NCI-H2171 (cell line): Measurements from ENCODE around the gene INSL3.
A peak's percentile ranks its signal among the peaks of the same experiment; 100 is the strongest.
"Not testable (repeated sequence)": the region's sequence is repeated elsewhere in the genome, so short reads cannot be mapped to it uniquely, and the experiment has no call there.

ENCODE experiments used
- DNase-seq: peaks from one replicate; lab custom pipeline; 2025; lab: John Stamatoyannopoulos, UW

The INSL3 gene

GRCh38 chr19:17812099-17812498 lies 9.2 kb downstream of the INSL3 start:
- DNase-seq, result no peak

- no peak for DNase-seq
Measured at GRCh38 chr19:17811681-17812080, 9.6 kb downstream of the INSL3 start.

- no peak for DNase-seq
Measured at GRCh38 chr19:17811103-17811502, 10.2 kb downstream of the INSL3 start.

DNA sequence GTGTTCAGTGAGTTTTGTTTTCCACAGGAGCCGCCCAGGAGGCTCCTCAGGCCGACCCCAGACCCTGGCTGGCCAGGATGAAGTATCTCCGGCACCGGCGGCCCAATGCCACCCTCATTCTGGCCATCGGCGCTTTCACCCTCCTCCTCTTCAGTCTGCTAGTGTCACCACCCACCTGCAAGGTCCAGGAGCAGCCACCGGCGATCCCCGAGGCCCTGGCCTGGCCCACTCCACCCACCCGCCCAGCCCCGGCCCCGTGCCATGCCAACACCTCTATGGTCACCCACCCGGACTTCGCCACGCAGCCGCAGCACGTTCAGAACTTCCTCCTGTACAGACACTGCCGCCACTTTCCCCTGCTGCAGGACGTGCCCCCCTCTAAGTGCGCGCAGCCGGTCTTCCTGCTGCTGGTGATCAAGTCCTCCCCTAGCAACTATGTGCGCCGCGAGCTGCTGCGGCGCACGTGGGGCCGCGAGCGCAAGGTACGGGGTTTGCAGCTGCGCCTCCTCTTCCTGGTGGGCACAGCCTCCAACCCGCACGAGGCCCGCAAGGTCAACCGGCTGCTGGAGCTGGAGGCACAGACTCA lies 13.5 kb downstream of the INSL3 start:
- no peak for DNase-seq

DNA sequence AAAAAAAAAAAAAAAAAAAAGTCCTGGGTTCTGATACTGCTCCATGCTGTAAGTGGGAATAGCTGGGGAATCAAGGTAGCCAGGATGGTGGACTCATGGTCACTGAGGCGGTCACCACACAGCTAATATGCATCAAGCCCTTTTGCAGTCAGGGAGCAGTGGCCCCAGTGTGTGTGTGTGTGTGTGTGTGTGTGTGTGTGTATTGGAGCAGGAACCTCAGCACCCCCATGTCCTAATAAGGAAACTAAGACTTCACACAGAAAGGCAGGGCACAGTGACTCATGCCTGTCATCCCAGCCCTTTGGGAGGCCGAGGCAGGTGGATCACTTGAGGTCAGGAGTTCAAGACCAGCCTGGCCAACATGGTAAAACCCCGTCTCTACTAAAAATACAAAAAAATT lies 14.4 kb downstream of the INSL3 start:
- DNase-seq, result no peak

DNA sequence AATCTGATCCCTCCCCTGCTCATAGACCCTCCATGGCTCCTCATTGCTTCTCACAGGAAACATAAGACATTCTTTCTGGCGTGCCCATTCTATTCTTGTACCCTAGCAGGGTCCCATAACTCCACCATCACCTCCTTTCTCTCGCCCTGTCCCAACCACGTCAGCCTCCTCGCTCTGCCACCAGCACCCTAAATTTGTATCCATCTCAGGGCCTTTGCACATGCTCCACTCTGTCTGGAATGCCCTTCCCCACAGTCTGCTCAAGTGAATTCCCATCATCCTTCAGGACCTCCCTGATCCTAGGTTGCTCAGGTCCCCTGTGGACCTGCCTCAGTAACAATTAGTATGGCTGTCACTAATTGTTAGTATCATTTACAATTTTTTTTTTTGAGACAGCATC lies 15.9 kb downstream of the INSL3 start:
- no peak for DNase-seq

DNA sequence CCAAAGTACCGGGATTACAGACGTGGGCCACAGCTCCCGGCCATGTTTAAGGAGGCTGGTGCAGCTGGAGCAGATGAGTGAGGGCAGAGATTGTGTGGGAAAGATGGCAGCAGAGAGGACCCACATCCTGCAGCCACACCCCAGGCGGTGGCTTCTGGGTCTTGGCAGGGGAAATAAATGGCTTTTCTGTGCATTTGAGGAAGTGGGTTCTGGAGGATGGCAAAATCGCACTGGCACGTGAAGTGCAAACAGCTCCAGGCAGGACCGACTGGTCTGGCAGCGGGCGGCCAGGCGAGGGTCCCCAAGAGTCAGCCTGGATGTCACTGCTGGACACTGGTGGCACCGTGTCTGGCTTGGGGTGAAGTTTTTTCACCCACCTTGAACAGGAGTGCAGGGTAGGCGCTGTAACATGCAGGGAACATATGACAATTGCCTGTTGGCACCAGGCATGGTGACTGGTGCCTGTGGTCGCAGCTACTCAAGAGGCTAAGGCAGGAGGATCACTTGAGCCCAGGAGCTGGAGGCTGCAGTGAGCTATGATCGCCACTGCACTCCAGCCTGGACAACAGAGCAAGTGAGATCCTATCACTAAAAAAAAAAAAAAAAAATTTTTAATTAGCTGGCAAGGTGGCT lies 17.9 kb downstream of the INSL3 start:
- DNase-seq, result no peak

DNA sequence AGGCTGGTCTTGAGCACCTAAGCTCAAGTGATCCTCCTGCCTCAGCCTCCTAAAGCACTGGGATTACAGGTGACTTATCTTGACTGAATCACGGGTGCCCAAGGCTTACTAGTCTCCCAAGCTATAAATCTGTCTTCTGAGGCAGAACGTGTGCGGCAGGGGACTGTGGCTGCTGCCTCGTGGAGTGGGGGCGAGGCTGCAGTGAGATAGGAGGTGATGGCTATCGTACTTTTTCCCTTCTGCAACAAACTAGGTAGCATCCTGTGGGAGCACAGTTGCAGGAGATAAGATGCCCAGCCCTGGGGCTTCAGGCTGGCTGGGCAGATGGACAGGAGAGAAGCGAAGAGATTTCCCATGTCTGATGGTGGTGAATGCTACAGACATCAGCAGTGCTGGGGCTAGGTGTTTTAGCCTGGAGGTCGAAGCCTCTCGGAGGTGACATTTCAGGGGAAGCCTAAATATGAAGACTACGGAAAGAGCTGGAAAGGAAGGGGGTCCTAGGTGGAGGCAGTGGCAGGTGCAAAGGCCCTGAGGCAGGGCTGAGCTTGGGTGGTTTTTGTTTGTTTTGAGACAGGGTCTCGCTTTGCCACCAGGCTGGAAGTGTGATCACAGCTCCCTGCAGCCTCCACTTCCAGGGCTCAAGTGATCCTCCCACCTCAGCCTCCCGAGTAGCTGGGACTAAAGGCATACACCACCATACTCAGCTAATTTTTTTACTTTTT lies 19.0 kb downstream of the INSL3 start:
- no peak for DNase-seq

- not testable (repeated sequence) for DNase-seq
Measured at GRCh38 chr19:17798599-17798998, 22.7 kb downstream of the INSL3 start.

DNA sequence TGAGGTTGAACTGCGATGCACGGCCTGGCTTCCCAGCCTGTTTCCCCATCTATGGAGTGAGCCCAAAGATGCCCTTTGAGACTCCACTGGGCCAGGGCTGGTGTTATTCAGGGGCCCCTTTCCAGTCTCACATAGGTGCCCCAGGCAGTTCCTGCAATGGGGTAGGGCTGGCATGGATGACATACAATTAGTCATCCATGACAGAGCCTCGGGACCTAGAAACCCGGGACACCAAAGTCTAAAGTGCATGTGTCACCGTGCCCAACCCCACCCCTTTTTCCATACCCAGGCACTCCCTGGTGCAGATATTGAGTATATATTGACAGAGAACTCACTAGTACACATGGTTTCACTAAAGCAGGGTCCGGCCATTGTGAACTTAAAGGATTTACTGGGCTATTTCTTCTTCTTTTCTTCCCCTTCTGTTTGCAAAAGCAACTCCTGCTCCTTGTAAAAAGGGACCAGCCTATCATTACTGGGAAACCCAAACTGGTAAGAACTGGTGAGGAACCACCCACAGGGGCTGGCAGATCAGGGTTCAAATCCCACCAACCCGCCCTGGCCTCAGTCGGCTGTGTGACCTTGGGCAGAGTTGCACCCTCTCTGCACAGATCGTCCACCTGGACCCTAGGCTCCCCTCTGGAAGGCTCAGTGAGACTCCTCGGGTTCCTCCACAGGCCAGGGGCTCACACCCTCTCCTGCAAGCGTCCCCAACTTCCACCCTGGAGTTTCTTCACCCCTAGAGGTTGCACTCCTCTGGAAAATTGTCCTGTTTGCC lies 23.7 kb downstream of the INSL3 start:
- no peak for DNase-seq

DNA sequence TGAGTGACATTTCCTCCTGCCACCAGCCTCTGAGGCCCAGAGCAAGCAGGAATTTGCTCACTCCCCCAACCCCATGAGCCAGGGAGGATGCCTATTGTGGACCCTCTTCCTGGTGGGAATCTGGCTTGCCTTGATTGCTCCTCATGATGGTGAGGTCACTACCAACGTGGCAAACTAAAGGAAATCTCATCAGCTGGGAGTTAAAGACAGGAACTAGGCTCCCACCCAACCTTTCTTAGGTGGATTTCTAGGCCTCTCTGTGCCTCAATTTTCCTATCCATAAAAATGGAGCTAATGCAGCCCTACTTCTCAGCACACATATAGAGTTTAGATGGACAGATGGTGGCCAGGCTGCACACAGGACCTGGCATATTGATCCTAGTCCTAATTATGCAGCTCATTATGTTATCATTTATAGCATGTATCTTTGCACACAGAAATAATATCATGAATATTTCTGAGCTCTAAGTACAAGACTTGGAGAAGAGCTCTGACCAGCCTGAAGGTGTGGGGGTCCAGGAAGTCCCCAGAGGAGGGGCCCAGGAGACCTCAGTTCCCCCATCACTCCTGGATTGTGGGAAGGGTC lies 24.4 kb downstream of the INSL3 start:
- no peak for DNase-seq

DNA sequence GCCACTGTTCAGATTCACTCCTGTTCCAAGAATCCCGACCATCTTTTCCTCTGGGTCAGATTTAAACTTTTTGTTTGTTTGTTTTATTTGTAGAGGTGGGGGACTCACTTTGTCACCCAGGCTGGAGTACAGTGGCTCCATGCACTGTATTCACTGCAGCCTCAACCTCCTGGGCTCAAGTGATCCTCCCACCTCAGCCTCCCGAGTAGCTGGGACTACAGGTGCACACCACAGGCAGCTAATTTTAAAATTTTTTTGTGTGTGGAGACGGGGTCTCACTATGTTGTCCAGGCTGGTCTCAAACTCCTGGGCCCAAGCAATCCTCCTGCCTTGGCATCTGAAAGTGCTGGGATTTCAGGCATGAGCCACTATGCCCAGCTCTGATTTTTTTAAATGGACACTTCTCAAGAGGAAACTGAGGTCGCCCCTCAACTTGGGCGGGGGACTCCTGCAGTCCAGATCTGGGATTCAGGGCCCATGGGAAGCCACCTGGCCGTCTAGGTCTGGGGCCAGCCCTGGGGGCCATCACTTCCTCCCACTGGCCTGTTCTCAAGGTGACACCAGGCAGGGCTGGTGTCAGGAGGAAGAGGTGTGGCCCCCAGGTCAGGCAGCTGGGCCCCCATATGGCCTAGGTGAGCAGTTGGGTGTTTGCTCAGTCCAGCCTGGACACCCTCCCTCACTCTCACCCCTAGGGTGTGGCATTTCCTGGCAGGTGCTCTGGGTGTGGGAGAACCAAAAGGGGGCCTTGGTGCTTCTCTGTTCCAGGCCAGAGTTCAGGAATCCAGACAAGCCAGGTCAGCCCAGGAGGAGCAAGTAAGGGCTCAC lies 25.1 kb downstream of the INSL3 start:
- DNase-seq, result no peak

DNA sequence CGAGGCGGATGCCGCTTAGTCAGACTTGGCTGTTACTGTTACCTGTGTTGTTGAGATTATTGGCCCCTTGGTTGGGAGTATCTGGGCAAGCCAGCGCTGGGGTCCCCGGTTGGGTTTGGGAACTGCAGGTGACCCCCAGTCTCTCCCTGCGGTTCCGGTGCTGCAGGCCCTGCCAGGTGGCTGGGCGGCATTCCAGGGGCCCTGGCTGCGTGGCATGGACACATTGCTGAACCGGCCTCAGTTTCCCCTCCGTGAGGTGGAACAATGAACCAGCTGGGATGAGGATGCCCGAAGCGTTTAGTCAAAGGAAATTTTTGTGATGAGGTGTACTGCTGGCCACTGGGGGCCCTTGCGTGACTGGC lies 25.8 kb downstream of the INSL3 start:
- no peak for DNase-seq

- peak; percentile 62 for DNase-seq
Measured at GRCh38 chr19:17794731-17795494, 26.4 kb downstream of the INSL3 start, which contains the start of gene B3GNT3. Gene B3GNT3, plus strand, starts transcription at chr19:17795138. Its CDS starts 12,670 bp downstream, at chr19:17807808.

DNA sequence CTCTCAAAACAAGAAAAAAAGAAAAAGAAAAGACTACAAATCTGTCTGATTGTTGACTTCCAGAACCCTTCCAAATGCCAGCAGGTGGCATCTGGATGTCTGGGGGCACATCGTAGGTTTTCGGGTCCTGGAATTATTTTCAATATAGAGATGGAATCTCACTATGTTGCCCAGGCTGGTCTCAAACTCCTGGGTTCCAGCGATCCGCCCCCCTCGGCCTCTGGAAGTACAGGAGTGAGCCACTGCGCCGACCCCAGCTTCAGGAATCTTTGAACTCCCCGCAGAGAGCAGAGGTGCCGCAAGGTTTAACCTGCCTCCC lies 26.9 kb downstream of the INSL3 start:
- DNase-seq, result no peak

- DNase-seq, result no peak
Measured at GRCh38 chr19:17790059-17790780, 31.1 kb downstream of the INSL3 start.

DNA sequence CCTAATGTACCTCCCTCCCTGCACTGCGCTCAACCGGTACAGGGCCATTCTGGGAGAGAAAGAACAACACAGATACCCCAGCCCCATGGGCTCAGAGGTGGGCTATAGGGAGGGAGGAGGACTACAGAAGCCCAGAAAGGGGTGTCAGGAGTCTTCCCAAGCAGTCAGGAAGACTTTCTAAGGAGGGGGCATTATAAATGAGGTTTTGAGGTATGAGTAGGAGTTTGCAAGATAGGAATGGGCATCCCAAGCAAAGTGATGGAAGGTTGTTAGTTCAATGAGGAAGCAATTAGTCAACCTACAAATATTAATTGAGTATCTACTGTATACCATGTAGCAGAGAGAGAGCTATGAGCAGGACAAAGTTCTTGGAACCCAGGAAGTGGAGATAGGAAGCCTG lies 32.7 kb downstream of the INSL3 start:
- DNase-seq, result no peak

DNA sequence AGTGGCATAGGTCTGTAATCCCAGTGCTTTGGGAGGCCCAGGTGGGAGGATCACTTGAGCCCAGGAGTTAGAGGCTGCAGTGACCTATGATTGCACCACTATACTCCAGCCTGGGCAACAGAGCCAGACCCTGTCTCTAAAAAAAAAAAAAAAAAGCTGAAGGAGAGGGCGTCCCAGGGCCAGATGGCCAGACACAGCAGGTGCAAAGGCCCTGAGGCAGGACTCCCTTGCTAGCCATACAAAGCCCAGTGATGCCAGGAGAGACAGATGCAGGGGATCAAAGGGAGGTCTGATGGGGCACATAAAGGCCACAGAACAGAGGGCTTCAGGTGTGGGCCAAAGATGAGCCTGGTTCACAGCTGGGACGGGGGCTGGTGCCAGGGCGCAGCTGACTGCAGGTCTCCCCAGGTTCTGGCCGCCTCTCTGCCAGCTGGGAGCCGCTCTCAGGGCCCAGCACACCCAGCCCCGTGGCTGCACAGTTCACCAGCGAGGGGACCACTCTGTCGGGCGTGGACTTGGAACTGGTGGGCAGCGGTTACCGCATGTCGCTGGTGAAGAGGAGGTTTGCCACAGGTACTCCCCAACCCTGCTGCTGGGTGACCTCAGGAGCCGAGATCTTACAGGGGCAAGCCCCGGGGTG lies 33.9 kb downstream of the INSL3 start:
- DNase-seq, result no peak

DNA sequence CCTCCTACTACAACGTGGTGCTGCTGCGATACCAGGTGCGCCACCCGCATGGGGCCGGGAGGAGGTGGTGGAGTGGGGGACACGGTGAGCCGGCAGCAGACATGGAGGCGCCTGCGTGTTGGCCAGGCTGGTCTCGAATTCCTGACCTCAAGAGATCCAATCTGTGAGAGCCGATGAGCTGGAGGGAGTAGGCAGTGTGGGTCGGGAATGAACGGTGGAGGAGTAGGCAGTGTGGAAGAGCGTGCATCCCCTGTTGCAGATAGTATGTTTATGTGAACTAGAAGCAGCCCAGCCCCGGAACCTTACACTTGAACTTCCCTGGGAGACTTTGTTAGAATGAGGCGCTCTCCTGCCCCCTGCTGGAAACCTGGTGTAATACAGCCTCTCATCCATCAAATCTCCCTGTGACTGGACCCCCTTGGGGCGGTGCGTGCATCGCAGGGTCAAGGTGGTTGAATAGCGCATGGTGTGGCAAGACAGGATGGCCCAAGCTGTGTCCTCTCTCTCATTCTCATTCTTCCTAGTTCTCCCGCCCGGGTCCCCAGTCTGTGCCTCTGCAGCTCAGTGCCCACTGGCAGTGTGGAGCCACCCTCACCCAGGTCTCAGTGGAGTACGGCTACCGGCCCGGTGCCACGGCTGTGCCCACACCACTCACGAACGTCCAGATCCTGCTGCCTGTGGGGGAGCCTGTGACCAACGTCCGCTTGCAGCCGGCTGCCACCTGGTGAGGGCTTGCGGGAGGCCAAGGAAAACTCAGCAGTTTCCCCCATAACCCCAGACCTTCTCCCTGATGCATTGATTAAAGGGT lies 36.9 kb downstream of the INSL3 start:
- peak; percentile 30 for DNase-seq
